Non-pigmented ciliary epithelial cell (primary cell): ENCODE results near the gene NOTCH4.
"Not testable (repeated sequence)": the region's sequence is repeated elsewhere in the genome, so short reads cannot be mapped to it uniquely, and the experiment has no call there.

Experiments used
- DNase-seq: peaks from one replicate; pipeline ENCODE4 v3.0.0-alpha.2; 2010; ENCODE audit warnings: low read depth

Gene NOTCH4

DNA sequence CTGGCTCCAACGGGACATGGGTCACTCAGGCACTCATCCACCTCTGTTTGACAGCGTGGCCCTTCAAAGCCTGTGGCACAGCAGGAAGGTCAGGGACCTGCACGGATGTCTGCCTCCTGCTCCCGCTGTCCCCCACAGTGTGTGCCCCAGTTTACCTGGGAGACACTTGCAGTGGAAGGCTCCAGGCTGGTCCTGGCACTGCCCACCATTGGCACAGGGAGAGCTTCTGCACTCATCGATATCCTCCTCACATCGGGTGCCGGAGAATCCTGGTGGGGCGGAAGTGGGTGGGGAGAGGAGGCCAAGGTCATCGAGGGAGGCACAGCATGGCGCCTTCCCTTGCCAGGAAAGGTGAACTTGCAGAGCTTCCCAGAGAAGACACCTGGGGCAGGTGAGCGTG lies 6.9 kb downstream of the NOTCH4 start:
- DNase-seq = no peak

DNA sequence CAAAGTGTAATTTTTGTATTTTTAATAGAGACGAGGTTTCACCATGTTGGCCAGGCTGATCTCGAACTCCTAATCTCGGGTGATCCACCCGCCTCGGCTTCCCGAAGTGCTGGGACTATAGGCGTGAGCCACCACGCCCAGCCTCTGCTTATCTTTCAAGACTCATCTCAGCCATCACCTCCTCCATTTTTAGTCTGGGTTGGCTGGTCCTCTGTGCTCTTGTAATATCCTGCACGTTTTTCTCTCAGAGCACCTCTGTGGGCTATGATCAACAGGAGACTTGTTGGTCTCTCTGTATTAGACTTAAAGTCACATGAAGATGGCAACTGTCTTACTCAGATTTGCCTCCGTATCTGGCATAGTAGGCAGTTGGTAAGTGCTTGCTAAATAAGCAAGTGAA lies 7.6 kb downstream of the NOTCH4 start:
- DNase-seq = no peak

DNA sequence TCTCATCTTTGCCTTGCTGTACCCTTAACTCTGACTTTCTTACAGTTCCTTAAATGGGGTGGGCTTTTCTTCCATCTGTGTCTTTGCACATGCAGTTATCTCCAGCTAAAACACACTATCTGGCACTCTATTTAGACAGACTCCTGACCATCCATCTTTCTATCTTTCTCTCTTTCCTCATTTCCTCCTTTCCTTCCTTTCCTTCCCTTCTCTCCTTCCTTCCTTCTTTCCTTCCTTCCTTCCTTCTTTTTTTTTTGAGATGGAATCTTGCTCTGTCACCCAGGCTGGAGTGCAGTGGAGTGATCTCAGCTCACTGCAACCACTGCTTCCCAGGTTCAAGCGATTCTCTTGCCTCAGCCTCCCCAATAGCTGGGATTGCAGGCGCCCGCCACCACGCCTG lies 8.2 kb downstream of the NOTCH4 start:
- DNase-seq = no peak

DNA sequence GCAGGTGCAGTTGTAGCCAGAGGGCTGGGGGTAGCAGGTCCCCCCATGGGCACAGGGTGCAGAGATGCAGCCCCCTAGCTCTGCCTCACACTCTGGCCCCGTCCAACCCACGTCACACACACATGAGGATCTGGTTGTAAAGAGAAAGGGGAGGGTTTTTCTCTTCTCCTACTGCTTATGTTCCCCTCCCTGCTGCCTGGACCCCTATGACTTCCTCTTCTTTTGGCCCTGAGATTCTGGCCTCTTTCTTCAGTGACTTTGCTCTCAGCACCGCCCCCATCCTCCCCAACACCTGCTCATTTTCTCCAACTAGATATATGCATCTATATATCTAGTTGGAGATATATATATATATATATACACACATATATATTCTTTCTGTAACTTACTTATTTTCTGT lies 9.7 kb downstream of the NOTCH4 start:
- no peak for DNase-seq

DNA sequence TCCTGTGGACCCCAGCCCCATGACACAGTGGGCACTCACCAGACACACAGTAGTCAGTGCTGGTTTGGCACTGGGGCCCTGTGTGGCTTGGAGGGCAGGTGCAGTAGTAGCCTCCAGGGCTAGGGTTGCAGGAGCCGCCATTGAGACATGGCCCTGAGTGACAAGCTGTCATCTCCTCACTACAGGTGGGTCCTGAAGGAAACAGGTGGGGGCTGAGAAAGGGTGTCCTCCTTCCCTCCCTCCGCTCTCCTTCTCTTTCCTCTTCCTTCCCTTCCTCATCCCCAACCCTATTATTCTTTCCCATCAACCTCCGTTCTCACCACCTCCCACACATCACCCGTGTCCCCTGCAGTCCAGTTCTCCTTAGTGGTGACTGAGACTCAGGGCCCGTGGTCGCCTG lies 10.2 kb downstream of the NOTCH4 start:
- DNase-seq = no peak

DNA sequence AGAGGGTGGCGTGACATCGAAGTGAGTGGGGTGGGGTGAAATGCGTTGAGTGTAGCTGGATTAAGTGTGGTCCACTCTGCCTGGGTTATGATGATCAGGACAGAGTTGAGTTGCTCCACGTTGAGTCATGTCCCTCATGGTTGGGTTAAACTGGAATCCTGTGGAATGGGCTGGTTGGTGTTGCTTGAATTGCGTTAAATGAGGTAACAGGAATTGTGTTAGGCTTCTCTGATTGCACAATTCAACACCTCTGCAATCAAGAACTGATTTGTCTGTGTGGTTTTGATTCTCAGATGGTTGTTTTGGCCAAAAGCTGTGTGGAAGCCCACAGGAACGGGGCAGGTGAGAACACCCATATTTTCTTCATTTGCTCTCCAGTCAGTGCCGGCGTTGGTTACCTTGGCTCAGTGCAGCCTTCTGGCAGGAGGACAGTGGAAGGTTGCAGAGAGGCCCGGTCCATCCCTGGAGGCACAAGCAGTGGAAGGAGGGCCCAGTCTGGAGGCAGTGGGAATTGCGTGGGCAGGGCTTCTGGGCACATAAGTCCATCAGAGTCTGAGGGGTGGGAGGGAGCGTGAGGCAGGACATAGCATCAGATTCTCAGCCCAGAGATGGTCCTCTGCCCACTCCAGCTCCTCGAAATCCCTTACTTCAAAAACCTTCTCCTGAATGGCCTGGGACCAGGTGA lies 11.6 kb downstream of the NOTCH4 start:
- no peak for DNase-seq

DNA sequence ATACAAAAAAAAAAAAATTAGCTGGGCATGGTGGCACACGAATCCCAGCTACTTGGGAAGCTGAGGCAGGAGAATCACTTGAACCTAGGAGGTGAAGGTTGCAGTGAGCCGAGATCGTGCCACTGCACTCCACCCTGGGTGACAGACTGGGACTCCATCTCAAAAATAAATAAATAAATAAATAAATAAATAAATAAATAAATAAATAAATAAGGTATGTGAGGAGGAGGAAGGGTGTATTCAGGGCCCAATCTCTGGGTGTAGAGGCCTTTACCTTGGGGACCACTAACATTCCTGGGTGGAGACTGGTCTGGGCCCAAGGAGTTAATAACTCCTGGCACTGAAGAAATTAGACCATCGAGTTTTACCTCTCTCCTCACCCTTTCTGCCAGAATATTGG lies 12.4 kb downstream of the NOTCH4 start:
- DNase-seq = not testable (repeated sequence)

DNA sequence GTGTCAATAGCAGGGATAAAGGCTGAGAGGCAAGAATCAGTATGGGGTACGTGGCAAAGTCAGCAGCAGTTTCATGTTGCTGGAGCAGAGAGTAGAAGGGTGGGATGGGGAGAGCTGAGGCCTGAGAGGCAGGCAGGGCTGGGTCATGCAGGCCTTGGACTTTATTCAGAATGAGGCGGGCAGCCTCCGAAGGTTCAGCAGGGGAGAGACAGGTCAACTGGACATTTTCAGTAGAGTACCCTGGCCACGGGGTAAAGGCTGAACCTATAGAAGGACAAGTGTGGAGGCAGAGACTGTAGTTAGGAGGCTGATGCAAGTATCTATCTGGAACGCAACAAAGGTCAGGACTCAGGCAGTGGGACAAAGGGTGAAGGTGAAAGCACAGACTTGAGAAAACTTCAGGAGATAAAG lies 13.7 kb downstream of the NOTCH4 start:
- DNase-seq = no peak

DNA sequence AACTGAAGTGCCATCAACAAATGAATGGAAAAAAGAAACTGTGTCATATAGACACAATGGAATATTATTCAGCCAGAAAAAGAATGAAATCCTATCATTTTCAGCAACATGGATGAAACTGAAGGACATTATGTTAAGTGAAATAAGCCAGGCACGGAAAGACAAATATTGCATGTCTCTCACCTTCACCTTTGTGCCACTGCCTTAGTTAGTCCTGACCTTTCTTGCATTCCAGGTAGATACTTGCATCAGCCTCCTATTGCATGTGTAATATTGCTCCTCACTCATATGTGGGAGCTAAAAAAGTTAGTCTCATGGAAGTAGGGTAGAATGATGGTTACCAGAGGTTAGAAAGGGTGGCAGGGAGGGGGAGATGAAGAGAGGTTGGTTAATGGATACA lies 14.9 kb downstream of the NOTCH4 start:
- no peak for DNase-seq

DNA sequence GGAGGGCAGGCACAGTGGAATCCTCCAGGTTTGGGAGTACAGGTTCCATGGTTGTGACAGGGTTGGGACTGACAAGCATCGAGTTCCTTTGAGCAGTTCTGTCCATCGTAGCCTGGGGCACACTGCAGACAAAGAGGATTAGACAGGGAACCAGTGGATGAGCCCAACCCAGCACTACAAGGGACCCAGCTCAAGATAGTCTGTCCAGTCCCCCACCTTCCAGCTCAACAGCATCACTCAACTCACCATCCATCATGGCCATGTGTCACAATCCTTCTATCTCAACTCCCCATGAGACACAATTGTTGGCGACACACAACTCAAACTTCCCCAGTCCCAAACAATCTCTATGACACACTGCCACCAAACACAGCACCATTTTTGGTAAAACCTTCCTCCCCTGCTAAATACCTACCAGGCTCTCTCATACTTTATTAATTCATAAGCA lies 19.6 kb downstream of the NOTCH4 start:
- no peak for DNase-seq

DNA sequence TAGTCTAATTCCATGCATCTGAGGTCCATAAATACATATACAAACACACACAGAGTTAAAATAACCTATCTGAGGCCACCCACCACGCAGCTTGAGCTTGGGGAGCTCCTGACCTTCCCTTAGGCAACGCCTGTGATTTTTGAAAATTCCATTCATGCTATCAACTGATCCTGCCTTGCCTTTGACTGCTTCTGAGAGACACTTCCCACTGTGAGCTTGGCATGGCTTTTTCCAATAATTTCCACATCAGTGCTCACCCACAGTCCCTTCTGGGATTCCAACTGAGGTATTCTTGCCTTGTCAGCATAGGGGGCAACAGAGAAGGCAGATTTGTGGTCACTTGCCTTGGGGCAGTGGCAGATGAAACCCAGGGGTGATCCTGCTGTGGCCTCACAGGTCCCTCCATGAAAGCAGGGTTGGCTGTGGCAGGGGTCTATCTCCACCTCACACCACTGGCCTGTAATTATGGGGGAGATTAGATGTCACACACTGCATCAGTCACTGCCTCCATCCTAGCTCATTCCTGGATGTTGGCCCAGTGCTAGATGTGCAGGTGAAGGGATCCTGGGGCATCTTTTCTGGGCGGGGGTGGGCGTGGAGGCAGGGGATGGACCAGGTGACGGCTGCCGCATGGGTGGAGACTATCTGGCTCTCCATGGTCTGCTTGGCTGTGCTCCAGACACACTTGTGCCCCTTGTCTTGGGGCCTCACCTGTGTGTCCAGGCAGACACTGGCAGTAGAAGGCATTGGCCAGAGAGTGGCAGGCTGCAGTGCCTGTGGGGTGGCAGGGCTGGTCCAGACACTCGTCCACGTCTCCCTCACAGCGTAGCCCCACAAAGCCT lies 20.2 kb downstream of the NOTCH4 start:
- DNase-seq = no peak

DNA sequence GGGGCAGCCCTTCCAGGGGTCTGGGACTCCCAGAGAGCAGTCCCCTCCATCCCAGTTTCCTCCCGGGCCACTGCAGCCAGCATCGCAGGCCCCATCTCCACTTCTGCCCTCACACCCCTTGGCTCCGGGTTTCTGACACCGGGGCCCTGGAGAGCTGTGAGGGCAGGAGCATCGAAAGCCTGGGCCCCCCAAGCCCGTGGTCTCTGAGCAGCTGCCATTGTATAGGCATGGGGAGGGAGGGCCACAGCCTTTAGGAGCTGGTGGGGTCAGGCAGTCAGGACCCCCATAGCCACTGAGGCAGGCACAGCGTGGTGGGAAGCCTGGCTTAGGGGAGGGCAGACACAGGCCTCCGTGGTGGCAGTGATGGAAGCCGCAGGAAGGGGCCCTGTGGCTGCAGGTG lies 21.7 kb downstream of the NOTCH4 start:
- DNase-seq = no peak

DNA sequence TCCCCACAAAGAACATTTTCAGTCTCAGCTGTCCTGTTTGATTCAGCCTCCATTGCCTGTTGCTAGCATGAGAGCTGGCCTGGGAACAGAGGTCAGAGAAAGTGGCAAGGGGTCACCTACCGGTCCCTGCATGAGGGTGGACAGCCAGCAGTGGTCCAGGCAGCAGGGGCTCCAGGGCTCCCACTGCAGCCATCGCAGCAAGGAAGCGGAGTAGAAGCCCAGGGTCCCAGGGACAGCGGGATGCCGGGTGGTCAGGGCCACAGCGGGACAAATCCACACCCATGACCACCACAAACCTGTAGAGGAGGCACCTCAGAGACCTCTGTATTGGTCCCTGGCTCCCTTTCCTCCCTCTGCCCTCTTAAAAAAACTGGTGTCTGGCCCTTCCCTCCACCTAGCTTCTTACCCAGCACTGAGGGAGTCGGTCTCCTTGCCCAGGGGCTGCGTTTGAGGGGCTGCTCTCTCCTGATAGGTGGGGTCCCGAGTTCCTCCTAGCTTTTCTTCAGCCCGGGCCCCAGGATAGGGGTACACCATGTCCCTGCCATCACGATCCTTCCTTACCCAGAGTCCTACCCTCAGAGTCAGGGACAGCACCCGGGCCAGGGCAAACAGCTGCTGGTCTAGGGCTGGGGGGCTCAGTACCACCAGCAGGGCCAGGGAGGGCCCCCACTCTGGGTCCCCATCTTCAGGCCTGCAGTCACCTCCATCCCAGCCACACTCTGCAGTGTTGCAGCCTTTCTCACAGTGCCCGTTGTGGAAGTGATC lies 23.0 kb downstream of the NOTCH4 start:
- no peak for DNase-seq

DNA sequence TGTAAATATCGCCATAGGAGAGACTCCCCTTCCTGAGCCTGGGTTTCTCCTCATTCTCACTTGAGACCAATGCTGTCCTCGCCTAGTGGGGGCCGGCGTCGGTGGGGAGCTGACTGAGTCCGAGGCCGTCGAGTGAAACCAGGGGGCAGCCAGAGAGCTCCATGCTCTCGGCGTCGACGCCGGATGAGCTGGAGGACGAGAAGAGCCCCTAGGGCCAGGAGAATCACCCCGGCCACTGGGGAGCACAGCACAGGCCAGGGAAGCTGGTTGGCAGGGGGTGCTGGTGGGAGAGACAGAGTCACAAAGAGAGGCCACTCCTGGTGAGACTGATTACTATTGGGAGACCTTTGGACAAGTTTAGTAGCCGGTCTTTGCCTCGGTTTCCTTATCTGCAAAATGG lies 25.0 kb downstream of the NOTCH4 start:
- DNase-seq = no peak

DNA sequence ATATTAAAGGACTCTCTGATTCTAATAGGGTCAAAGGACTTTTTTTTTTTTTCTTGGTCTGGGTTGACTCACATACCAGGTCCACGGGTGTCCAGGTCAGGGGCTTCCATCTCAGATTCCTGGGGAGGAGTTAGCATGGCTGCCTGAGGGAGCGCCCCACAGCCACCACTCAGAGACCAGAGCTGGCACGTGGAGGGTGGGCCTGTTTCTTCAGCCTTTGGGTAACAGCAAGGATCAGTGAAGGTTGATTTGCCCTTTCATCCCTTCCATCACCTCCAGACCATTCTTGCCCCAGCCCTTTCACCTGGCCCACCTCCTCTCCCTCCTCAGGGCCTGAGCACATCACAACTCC lies 25.5 kb downstream of the NOTCH4 start:
- DNase-seq = no peak

DNA sequence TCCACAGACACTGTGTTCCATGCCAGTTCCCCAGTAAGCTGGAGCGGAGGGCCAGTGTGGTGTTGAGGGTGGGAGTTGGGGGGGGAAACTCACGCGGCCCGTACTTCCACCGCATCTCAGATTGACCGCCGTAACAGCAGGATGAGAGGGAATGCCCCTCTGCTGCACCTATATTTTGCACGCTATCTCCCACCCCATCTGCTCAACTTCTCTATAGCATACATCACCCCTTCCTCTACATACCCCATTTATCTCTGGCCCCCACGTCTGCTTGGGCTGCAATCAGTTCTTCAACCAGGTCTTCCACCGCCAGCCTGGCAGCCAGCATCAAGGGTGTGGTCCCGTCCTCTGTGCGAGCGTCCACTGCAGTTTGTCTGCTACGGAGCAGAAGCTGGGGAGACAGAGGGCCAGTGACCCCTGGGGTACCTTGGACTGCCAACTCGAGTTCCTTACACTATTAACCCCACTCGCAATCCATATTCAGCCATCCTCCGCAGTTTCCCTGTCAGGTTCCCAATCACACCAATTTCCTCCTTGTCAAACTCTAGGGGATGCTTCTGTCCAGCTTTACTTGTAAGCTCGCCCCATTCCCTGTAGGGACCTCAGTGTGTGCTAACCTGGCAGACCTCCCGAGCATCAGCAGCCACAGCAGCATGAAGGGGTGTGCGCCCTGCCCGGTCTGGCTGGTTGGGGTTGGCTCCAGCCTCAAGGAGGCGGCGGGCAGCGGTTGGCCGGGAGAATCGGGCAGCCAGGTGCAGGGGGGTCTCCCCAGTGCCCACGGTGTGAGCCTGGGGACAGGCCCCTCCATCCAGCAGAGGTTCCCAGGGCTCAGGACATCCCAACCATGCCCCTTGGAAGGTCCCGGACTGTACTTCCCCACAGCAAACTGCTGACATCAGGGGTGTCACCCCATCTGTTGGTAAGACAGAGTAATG lies 26.9 kb downstream of the NOTCH4 start:
- DNase-seq = no peak

DNA sequence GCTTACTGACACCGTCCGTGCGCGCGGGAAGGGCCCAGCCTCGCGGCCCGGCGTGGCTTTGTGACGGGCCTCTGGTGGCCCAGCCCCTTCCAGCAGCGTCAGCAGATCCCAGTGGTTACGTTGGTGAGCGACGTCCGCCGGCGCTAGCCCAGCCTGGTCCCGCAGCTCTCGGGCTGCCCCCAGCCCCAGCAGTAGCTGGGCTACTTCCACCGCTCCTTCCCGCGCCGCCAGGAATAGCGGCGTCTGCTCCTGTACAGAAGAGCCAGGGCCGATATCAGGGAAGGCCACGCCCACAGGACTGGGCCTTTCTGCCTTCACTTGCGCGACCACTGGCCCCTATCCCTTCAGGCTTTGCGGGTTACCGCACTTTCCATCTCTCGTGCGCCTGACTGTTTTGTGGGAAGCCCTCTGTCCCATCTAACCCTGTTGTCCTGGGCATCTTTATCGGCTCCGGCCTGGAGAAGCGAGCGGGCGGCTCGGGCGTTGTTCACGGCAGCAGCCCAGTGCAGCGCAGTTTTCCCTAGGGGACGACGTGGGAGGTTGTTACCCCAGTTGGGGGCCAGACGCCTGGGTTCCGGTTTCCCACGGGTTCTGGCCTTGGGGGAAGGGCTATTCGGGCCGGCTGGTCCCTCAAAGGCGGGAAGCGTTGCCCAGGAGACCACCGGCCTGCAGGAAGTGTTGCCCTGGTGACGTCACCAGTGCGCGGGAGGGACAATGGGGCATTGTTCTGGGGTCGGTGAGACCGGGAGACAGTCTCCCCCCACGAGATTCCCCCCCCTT lies 27.8 kb downstream of the NOTCH4 start:
- no peak for DNase-seq

DNA sequence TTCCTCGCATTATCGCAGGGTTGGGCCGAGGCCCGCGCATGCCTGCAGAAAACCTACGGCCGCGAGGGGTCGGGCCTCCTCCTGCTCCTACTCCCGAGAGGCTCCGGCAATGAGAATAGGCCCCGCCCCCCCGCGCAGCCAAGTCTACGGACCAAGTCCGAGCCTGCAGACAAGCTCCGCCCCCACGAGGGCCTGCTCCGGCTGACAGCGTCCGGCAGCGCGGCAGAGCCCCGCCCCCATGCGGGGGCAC lies 28.3 kb downstream of the NOTCH4 start:
- DNase-seq = peak; percentile 98

DNA sequence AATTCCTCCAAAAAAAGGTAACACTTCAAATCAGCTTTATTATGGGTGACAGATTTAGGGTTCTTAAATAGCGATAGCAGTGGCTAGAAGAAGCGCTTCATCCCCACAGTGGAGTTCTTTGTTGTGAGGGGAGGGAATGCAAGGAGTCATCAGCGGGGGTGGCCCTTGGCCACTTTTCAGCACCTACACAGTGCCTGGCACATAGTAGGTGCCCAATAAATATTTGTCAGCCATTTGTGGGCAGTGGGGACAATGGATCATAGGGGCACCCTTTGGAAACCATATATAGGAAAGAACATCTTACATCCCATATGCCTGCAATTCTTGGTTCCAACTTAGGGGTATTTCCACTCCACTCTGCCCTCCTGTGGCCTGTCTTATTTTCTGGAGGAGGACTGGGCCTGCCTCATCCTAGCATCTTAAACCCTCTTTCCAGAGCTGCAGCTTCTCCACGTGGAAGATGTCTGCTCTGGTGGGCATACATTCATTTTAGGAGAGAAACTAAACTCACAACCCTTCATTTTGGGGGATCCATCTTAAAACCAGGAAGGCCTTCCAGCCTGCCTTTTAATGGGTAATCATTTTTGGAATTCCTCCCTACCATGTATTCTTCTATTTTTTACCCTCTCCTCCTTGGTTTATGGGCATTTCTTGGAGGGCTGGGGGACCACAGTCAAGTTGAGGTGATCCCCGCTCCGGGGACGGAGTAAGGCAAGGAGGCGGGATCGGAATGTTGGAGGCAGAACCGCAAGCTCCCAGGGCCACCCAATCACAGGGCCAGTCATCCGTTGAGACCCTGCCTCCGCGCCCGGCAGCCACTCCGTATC lies 28.8 kb downstream of the NOTCH4 start:
- no peak for DNase-seq

DNA sequence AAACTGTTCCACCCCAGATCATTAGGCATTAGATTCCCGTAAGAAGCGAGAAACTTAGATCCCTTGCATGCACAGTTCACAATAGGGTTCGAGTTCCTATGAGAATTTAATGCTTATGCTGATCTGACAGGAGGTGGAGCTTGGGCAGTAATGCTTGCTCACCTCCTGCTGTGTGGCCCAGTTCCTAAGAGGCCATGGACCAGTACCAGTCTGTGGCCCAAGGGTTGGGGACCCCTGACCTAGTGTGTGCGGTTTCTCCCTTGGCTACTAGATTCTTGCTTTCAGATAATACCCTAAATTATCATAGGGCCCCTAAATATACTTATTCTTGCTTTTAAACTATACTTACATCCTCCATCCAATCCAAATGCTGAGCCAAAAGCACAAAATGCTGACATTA lies 29.5 kb downstream of the NOTCH4 start:
- no peak for DNase-seq
